Choroid plexus epithelial cell (primary cell): ENCODE data around the gene CMKLR1.

ENCODE experiments used
- DNase-seq: peaks from one replicate; pipeline ENCODE4 v3.0.0-alpha.2; 2010; ENCODE audit warnings: low read depth
- H3K4me3 ChIP-seq: 2 replicates; pipeline ENCODE4 v1.5.1; 2011; ENCODE audit warnings: low read depth, mild to moderate bottlenecking, control low read depth, low read length, moderate library complexity
- CTCF ChIP-seq: conservative IDR thresholded peaks from 2 replicates; pipeline ENCODE4 v1.5.1; 2011; ENCODE audit warnings: low read depth, mild to moderate bottlenecking, control low read depth, inconsistent platforms, low read length, moderate library complexity

Gene CMKLR1

GRCh38 chr12:108282160-108282559, 57.0 kb downstream of the CMKLR1 start:
- TF ChIP-seq CTCF: no peak

DNA sequence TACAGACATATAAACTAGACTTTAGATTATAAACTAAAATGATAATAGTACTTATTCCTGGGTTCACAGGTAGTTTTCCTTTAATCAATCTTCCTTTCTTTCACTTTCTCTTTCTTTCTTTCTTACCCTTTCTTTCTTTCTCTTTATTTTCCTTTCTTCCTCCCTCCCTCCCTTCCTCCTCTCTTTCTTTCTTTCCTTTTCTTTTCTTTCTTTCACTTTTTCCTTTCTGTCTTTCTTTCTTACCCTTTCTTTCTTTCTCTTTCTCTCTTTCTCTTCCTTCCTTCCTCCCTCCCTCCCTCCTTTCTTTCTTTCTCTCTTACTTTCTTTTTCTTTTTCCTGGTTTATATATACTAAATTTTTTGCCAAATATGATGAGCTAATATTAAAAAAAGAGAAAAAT, 61.5 kb downstream of the CMKLR1 start:
- TF ChIP-seq CTCF: no peak
- no peak overlapping the region for H3K4me3 ChIP-seq
- no peak for DNase-seq

More at GRCh38 chr12:108282160-108282559, 57.0 kb downstream of the CMKLR1 start:
- DNase-seq: no peak
- no peak overlapping the region for H3K4me3 ChIP-seq

- DNase-seq: no peak
- no peak overlapping the region for H3K4me3 ChIP-seq
- TF ChIP-seq CTCF: no peak
Measured at GRCh38 chr12:108273217-108273616, 65.9 kb downstream of the CMKLR1 start.

DNA sequence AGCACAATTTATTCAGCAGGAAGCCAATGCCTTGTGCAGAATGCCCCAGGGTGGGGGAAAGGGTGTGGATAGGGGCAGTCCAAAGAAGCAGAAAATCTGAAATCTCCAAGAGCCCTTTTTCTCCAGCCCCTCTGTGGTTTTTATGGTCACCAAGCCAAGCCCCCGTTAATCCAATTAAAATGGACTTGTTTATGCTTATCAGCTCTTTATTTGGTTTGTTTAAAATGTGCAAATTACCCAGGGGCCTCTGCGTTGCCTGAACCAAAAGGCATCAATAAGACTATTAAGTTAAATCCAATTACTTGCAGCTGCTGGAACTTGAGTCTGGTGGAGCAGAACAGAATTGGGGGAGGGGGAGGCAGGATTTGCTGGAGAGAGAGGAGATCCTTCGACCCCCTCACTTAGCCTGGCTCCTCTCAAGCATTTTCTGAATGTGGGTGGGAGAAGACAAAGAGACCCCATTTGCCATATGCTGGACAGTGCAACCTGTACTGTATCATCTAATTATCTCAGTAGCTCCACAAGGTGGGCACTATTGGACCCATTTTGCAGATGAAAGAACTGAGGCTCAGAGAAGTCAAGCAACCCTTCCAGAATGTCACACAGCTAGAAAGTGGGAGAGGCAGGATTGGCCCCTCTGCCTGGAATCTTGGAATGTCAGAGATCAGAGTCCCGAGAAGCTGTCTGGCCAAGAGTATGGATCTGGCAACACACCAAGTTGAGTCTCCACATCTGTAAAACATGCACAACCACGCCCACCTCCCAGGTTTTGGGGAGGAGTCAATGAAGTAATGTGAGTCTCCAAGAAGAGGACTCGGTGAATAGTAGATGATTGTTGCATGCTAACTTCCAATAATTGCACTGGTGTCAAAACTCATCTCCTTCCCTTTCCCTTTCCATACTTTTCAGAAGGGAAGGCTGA, 66.9 kb downstream of the CMKLR1 start:
- no peak for DNase-seq
- TF ChIP-seq CTCF: no peak
- H3K4me3 ChIP-seq: no peak overlapping the region

- H3K4me3 ChIP-seq: no peak overlapping the region
- no peak for TF ChIP-seq CTCF
- no peak for DNase-seq
Measured at GRCh38 chr12:108270849-108271143, 68.3 kb downstream of the CMKLR1 start.

DNA sequence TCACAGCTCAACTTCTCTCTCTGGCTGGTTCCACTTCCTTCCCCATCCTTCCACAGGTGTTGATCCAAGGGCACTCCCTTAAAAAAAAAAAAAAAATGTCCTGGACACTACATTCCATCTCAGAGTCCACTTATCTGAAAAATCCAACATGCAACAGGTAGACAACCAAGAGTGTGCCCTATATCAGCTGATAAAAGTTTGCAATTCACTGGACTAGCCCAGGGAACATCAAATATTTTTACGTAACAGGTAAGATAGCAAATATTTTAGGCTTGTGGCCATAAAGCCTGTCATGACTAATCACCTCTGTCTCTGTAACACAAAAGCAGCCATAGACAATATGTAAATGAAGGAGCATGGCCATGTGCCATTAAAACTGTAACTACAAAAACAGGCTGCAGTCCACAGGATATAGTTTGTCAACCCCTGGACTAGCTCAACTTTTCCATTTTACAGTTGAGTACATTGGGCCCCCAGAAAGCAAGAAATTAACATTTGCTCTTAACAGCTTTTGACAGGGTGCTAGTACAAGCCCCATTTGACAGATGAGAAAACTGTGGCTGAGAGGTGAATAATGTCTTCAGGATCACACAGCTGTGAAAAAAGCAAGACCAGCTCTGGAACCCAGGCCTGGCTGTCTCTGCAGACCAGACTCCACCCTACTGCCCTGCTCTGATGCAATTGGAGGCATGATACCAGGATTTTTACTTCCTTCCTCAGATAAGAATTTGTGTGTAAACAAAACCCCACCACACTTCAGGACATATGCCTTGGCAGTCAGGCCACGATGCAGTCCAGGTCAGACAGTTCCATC, 68.9 kb downstream of the CMKLR1 start:
- DNase-seq: no peak
- H3K4me3 ChIP-seq: no peak overlapping the region
- TF ChIP-seq CTCF: no peak
